Suprapubic skin (tissue), 3 donors: ENCODE measurements around the gene CPO.

Source experiments
- CTCF ChIP-seq, 2 donors: fragments of 200-600 bp in 1 of 2; fragments of 450-650 bp in 1 of 2; sonication (generic) in 1 of 2; IDR thresholded peaks; one replicate each; pipeline ENCODE4 v1.5.1; 2016 to 2019; ENCODE audit warnings: antibody characterized with exemption in 2 of 2, mild to moderate bottlenecking in 1 of 2, moderate library complexity in 1 of 2
- POLR2AphosphoS5 ChIP-seq, 3 donors: sonication (generic); formaldehyde crosslinking; IDR thresholded peaks; one replicate each; pipeline ENCODE4 v1.6.1; 2017; ENCODE audit warnings: antibody characterized with exemption in 3 of 3

GRCh38 chr2:206921529-206921928 lies 17.8 kb upstream of the CPO start:
- no peak for TF ChIP-seq CTCF (IDR thresholded peaks at IDR 0.05)
- TF ChIP-seq POLR2AphosphoS5 (IDR thresholded peaks at IDR 0.05) = no peak
